GM12872 (cell line): Measurements from ENCODE around the gene FASTKD1.

ENCODE experiments used
- CTCF ChIP-seq: IDR thresholded peaks from 3 replicates; pipeline ENCODE4 v1.5.1; 2011; ENCODE audit warnings: low read depth, mild to moderate bottlenecking, low read length, moderate library complexity; ENCODE audit not compliant: insufficient read depth

FASTKD1 gene

GRCh38 chr2:169504651-169505050 is 69.0 kb downstream of the FASTKD1 start:
- TF ChIP-seq CTCF, result no peak

- TF ChIP-seq CTCF, result no peak
Measured at GRCh38 chr2:169495310-169495928, 78.2 kb downstream of the FASTKD1 start.

- TF ChIP-seq CTCF, result no peak
Measured at GRCh38 chr2:169493360-169493759, 80.3 kb downstream of the FASTKD1 start.

GRCh38 chr2:169491378-169491777 is 82.3 kb downstream of the FASTKD1 start:
- no peak for TF ChIP-seq CTCF

- no peak for TF ChIP-seq CTCF
Measured at GRCh38 chr2:169490834-169491233, 82.8 kb downstream of the FASTKD1 start.

- TF ChIP-seq CTCF, result no peak
Measured at GRCh38 chr2:169486487-169486886, 87.2 kb downstream of the FASTKD1 start.

- no peak for TF ChIP-seq CTCF
Measured at GRCh38 chr2:169485650-169486138, 88.0 kb downstream of the FASTKD1 start.

- no peak for TF ChIP-seq CTCF
Measured at GRCh38 chr2:169480079-169480465, 93.6 kb downstream of the FASTKD1 start.
